Brain microvascular endothelial cell (primary cell): ENCODE measurements around the gene ABLIM1.
A peak's percentile ranks its signal among the peaks of the same experiment; 100 is the strongest.

ENCODE experiments used
- DNase-seq: peaks from one replicate; pipeline ENCODE4 v3.0.0-alpha.2; 2020
- H3K27ac ChIP-seq: fragments of 250-450 bp; sonication (Bioruptor Pico); 2 replicates; pipeline ENCODE4 v1.5.1; 2020; ENCODE audit warnings: mild to moderate bottlenecking, moderate library complexity
- H3K27me3 ChIP-seq: fragments of 250-450 bp; sonication (Bioruptor Pico); replicated peaks from 2 replicates; pipeline ENCODE4 v1.5.1; 2020; ENCODE audit warnings: mild to moderate bottlenecking
- H3K36me3 ChIP-seq: fragments of 250-450 bp; sonication (Bioruptor Pico); replicated peaks from 2 replicates; pipeline ENCODE4 v1.5.1; 2020; ENCODE audit warnings: mild to moderate bottlenecking
- H3K4me3 ChIP-seq: 2 replicates; pipeline ENCODE4 v1.5.1; 2011; ENCODE audit warnings: low read depth, mild to moderate bottlenecking, control low read depth, low read length, moderate library complexity
- CTCF ChIP-seq: IDR thresholded peaks from 2 replicates; pipeline ENCODE4 v1.5.1; 2011; ENCODE audit warnings: low read depth, mild to moderate bottlenecking, moderate library complexity, low read length, control low read depth, inconsistent platforms; ENCODE audit errors: missing control alignments
- in situ Hi-C: cut with HindIII; loops from 2 replicates; pipeline ENCODE4 v1.10.0; 2017; ENCODE audit warnings: low sequenced_read_pairs, low pct_ligation_motif_present

Gene ABLIM1

GRCh38 chr10:114566064-114566463, 92.0 kb downstream of the ABLIM1 start:
- no peaks in the 10 kb centered on the region for H3K36me3 ChIP-seq
- H3K27ac ChIP-seq = no peak overlapping the region
- DNase-seq = no peak
- TF ChIP-seq CTCF = no peak
- H3K4me3 ChIP-seq = no peak overlapping the region
- in situ Hi-C loops = no loop called here
- no peaks in the 10 kb centered on the region for H3K27me3 ChIP-seq

GRCh38 chr10:114565066-114565465, 93.0 kb downstream of the ABLIM1 start:
- in situ Hi-C loops = no loop called here
- no peak overlapping the region for H3K4me3 ChIP-seq
- TF ChIP-seq CTCF = no peak
- no peak overlapping the region for H3K27ac ChIP-seq
- no peaks in the 10 kb centered on the region for H3K36me3 ChIP-seq
- DNase-seq = peak; percentile 43
- H3K27me3 ChIP-seq = no peaks in the 10 kb centered on the region

GRCh38 chr10:114561008-114561523, 97.0 kb downstream of the ABLIM1 start:
- in situ Hi-C loops = no loop called here
- Histone ChIP-seq H3K36me3 (no peaks in the 10 kb centered on the region), H3K27ac (no peak overlapping the region), H3K4me3 (no peak overlapping the region), H3K27me3 (no peaks in the 10 kb centered on the region)
- no peak for TF ChIP-seq CTCF
- DNase-seq = no peak

GRCh38 chr10:114560144-114560543, 97.9 kb downstream of the ABLIM1 start:
- Histone ChIP-seq H3K36me3 (no peaks in the 10 kb centered on the region), H3K27me3 (no peaks in the 10 kb centered on the region), H3K27ac (no peak overlapping the region), H3K4me3 (no peak overlapping the region)
- TF ChIP-seq CTCF = no peak
- no peak for DNase-seq
- in situ Hi-C loops = no loop called here

GRCh38 chr10:114559636-114560035, 98.4 kb downstream of the ABLIM1 start:
- no peak for DNase-seq
- Histone ChIP-seq H3K36me3 (no peaks in the 10 kb centered on the region), H3K4me3 (no peak overlapping the region), H3K27ac (no peak overlapping the region), H3K27me3 (no peaks in the 10 kb centered on the region)
- in situ Hi-C loops = no loop called here
- TF ChIP-seq CTCF = no peak

GRCh38 chr10:114557854-114558253, 100.2 kb downstream of the ABLIM1 start:
- no peak overlapping the region for H3K27ac ChIP-seq
- no peaks in the 10 kb centered on the region for H3K36me3 ChIP-seq
- no peak for TF ChIP-seq CTCF
- in situ Hi-C loops = no loop called here
- H3K4me3 ChIP-seq = no peak overlapping the region
- H3K27me3 ChIP-seq = no peaks in the 10 kb centered on the region
- no peak for DNase-seq
